ENCODE data around the gene HSD17B11. TPM values are rescaled to one million over a fixed set of nuclear protein-coding genes. Genes with fewer than 3 reads are reported as not detected.

Gene HSD17B11
- total RNA-seq, 1 experiment from 2014 or later, result 8.8 TPM

- H4K91ac ChIP-seq (ENCODE audit: insufficient read length, low read depth, low read length), result no peak overlapping the region
Observed at GRCh38 chr4:87430038-87430437, 39.0 kb upstream of the HSD17B11 start.

More at GRCh38 chr4:87430038-87430437, 39.0 kb upstream of the HSD17B11 start:
- peaks cover 5% of the 10 kb centered on the region for H3K79me1 ChIP-seq (ENCODE audit: insufficient read depth, low read depth, low read length, poor library complexity, severe bottlenecking)
- Mint-ChIP-seq H3K27me3 (ENCODE audit: low read depth) (no peaks in the 10 kb centered on the region), H3K36me3 (ENCODE audit: insufficient read depth in 1 of 3, low read depth in 3 of 3) (no peaks in the 10 kb centered on the region), H3K4me3 (no peak overlapping the region), H3K9me3 (no peaks in the 10 kb centered on the region), H3K4me1 (peaks cover 19 to 25% of the 10 kb centered on the region in 2 experiments), H3K27ac (no peak overlapping the region; a peak in 1 of 7 replicates)
- TF ChIP-seq CTCF (conservative IDR thresholded peaks at IDR 0.05), result no peak
- no peak overlapping the region for H4K8ac ChIP-seq (replicated peaks; ENCODE audit: insufficient read length, low read depth, low read length)
- H3K18ac ChIP-seq (ENCODE audit: insufficient read length, low read depth, low read length), result no peak overlapping the region
- no peaks in the 10 kb centered on the region for H3K9me3 ChIP-seq (ENCODE audit: control insufficient read depth, low read depth, low read length)
- no peak overlapping the region for H3K9ac ChIP-seq (ENCODE audit: extremely low read depth, insufficient read length, low read length)
- H3K27me3 ChIP-seq (ENCODE audit: insufficient read depth, low read length), result no peaks in the 10 kb centered on the region
- no peak for DNase-seq
- H4K5ac ChIP-seq (ENCODE audit: insufficient read length, low read depth, low read length), result no peak overlapping the region
- no peak overlapping the region for H3K27ac ChIP-seq (ENCODE audit: insufficient read length, low read depth, low read length)
- H3K56ac ChIP-seq (ENCODE audit: insufficient read length, low read depth, low read length), result no peak overlapping the region
- H3K23me2 ChIP-seq (ENCODE audit: insufficient read length, low read depth, low read length, poor library complexity, severe bottlenecking), result no peaks in the 10 kb centered on the region
- no peak overlapping the region for H3K4me2 ChIP-seq (ENCODE audit: insufficient read depth, insufficient read length, low read length)
- no peak overlapping the region for H3K4ac ChIP-seq (ENCODE audit: low read depth, low read length)
- H4K20me1 ChIP-seq (ENCODE audit: control insufficient read depth, insufficient read depth, insufficient read length), result no peaks in the 10 kb centered on the region
- no CpG with 5 or more reads among the region's 2 CpGs for WGBS (ENCODE audit: extremely low coverage, insufficient read length, low lambda C conversion rate)
- peaks cover 4% of the 10 kb centered on the region; the same call in 1 of the 2 replicates for H3K79me2 ChIP-seq (ENCODE audit: insufficient read depth, low read length)
- H3K4me1 ChIP-seq (ENCODE audit: insufficient read depth, low read length), result no peaks in the 10 kb centered on the region
- no peak overlapping the region for H2BK120ac ChIP-seq (ENCODE audit: low read depth, low read length, poor library complexity, severe bottlenecking)
- H2BK15ac ChIP-seq (ENCODE audit: low read depth, low read length), result no peak overlapping the region
- H2BK12ac ChIP-seq (ENCODE audit: insufficient read length, low read depth, low read length), result no peak overlapping the region
- H2AFZ ChIP-seq (ENCODE audit: low read length), result no peak overlapping the region
- H2AK5ac ChIP-seq (ENCODE audit: insufficient read length, low read length), result no peak overlapping the region
- H3T11ph ChIP-seq (ENCODE audit: low read length), result no peak overlapping the region
- no peak overlapping the region for H3K14ac ChIP-seq (ENCODE audit: insufficient read depth, low read length)
- no peak overlapping the region for H2BK20ac ChIP-seq (ENCODE audit: low read depth, low read length, poor library complexity, severe bottlenecking)
- no peak overlapping the region for H2BK5ac ChIP-seq (ENCODE audit: insufficient read length, low read length)
- H3K23ac ChIP-seq (ENCODE audit: insufficient read length, low read depth, low read length), result no peak overlapping the region

Data from H9 (cell line).